Stimulated activated CD4-positive, alpha-beta T cell treated with anti-CD3 and anti-CD28 coated beads, Interleukin-2, amount 100 ng/mL, for 24 hours (primary cell): ENCODE data around the gene ATAD1.

ENCODE experiments used
- DNase-seq, 2 donors: peaks; one replicate each; pipeline ENCODE4 v3.0.0-alpha.2; 2020

Gene ATAD1

DNA sequence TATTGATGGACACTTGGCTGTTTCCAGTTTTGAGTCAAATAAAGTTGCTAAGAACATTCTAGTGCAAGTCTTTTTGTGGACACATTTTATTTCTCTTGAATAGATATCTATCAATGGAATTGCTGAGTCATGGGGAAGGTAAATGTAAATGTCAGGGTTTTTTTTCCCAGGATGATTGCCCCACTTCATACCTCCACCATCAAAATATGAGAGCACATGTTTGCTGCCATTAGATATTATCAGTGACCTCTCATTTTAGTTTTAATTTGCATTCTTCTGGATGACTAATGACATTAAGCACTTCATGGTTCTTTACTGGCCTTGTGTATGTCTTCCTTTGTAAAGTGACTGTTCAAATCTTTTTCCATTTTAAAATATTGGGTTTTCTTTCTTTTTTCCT lies 112.7 kb downstream of the ATAD1 start:
- no peak for DNase-seq

DNA sequence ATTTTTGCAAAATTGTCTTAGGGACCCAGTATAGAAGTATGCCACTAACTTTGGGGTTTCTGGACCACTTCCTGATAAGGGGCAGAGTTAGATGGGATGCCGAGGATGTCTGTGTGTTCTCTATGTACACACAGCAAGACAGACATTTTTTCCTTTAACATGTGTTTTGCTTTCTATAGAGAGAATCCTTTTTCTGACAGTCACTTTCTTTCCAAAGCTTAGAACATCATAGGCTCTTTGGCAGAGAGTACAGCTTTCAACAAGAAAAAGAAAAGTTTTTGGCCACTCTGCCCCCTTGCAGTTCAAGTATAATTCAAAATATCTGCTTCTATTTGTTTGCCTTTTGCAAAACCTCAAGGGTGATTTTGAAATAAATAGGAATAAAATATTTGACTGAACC lies 114.3 kb downstream of the ATAD1 start:
- DNase-seq: no peak

DNA sequence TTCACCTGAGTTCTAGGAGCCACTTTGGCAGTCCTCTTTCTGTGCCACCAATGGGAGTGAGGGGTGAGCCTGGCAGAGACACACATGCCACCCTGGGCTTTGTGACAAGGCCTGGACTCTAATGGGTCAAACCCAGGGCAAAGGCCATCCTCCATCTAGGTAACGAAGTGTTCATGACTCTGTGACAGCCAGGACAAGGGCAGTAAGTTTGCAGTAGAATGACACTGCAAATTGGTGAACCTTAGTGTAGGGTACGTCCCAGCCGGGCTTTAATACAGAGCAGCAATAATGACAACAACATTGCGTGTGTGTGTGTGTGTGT lies 115.1 kb downstream of the ATAD1 start:
- DNase-seq: no peak

DNA sequence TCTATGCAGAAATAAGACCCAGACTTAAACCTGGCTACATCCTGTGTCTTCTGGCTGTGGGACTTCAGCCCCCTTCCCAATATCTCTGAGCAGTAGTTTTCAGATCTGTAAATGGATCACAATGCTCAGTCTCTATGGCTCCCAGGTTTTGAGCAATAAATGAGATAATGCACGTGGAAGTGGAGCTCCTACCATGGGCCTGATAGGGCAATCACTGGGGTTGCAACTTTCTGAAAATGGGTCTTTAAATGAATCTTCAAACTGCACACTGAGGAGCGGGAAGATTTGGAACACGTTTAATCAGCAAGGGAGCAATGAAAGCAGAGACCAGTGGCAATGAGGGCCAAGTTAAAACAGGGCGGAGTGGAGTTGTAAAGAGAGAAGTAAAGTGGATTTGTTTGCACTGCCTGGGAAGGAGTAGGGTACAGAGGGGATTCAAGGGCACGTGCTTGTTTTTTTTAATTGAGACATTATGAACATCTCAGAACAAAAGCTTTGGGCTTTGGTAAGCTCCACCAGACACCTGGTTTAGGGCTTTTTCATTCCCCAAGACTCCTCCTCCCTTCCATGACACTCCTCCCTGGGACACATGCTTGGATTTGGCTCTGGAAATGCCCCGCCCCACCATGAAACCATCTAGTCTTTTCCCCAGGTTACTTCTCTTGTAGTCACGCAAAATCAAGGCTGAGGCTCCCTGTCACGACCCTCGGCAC lies 115.6 kb downstream of the ATAD1 start:
- no peak for DNase-seq
